ENCODE results near the gene KCNIP1. TPM values are rescaled to one million over a fixed set of nuclear protein-coding genes. Genes with fewer than 3 reads are reported as not detected.
"Not testable (repeated sequence)": the region's sequence is repeated elsewhere in the genome, so short reads cannot be mapped to it uniquely, and the experiment has no call there.

Gene KCNIP1
- polyA plus RNA-seq, 3 donors from 2014 or later: not detected

DNA sequence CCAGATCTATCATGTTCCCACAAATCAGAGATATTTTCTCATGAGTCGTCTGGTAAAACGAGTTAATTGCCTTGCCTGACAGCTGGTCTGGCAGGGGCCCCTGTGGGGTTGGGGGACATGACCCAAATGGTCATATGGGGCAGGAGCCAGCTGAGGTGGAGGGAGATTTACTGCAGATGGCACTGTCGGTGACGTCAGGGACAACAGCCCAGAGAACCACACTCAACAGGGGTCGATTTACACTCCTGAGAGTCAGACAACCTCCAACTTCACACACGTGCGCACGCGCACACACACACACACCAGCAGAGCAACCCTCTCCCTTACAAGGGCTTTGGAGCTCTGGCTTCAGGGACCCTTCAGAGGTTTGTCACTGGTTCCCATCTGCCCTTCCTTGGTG is 256.3 kb downstream of the KCNIP1 start:
- no peak overlapping the region for H3K4me3 Mint-ChIP-seq
- no peaks in the 10 kb centered on the region for H3K4me1 Mint-ChIP-seq

DNA sequence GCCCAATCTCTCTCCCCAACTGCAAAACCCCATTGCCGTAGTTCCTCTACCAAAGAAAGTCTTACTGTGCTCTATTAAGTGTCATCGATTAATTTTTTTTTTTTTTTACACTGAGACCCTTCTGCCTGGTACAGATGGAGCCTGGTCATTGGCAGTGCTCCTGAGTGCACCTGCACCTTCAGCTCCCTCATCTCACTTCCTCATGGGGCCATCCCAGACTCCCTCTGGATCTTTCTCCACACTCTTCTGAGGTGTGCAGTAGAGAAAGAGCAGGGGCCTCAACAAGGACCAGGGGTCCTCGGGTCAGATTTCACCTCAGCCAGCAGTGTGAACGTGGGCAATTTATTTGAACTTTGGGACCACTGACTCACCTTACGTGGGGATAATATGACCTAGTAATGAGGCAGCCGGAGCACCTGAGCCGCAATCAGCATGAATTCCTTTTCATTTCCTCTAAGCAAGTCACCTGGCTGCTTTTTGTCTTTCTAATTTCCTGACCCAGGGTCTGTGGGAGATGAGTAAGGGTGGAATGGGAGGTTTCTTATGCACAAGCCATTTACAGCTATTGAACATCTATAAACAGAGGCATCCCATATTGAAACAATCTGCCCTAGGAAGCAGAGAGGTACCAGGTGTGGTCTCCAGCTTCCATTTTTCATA is 257.4 kb downstream of the KCNIP1 start:
- Mint-ChIP-seq H3K4me1 (no peaks in the 10 kb centered on the region), H3K36me3 (no peaks in the 10 kb centered on the region), H3K27ac (no peak overlapping the region), H3K4me3 (no peak overlapping the region), H3K9me3 (peaks cover 0 to 2% (median 0%) of the 10 kb centered on the region in 6 donors), H3K27me3 (ENCODE audit: low read depth in 3 of 3) (peaks cover 2 to 11% (median 5%) of the 10 kb centered on the region in 3 donors)
- DNase-seq: no peak

More for the DNA sequence above, 256.3 kb downstream of the KCNIP1 start:
- H3K27ac Mint-ChIP-seq: no peak overlapping the region
- H3K36me3 Mint-ChIP-seq: no peaks in the 10 kb centered on the region
- H3K9me3 Mint-ChIP-seq: peaks cover 0 to 2% (median 0%) of the 10 kb centered on the region in 6 donors
- no peak for DNase-seq
- H3K27me3 Mint-ChIP-seq (ENCODE audit: low read depth in 3 of 3): peaks cover 3 to 11% (median 5%) of the 10 kb centered on the region in 3 donors

DNA sequence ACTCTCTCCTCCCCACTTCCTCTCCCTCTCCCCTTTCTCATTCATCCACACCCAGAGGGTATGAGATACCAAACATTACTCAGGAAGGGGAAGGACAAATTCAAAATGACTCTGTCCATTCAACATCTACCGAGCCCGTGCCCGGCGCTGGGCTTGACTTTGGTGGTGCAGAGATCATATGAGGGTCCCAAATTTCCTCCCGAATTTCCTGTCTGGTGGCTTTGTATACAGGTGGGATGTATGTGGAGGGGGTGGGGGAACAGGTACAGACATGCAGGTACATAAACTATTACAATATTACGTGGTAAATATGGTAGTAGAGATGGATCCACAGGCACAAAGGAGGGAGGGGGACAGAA is 257.9 kb downstream of the KCNIP1 start:
- DNase-seq: no peak
- peaks cover 0 to 11% (median 5%) of the 10 kb centered on the region in 3 donors for H3K27me3 Mint-ChIP-seq (ENCODE audit: low read depth in 3 of 3)
- H3K4me1 Mint-ChIP-seq: no peaks in the 10 kb centered on the region
- no peak overlapping the region for H3K27ac Mint-ChIP-seq
- H3K36me3 Mint-ChIP-seq: no peaks in the 10 kb centered on the region
- peaks cover 0 to 2% (median 0%) of the 10 kb centered on the region in 6 donors for H3K9me3 Mint-ChIP-seq
- H3K4me3 Mint-ChIP-seq: no peak overlapping the region

DNA sequence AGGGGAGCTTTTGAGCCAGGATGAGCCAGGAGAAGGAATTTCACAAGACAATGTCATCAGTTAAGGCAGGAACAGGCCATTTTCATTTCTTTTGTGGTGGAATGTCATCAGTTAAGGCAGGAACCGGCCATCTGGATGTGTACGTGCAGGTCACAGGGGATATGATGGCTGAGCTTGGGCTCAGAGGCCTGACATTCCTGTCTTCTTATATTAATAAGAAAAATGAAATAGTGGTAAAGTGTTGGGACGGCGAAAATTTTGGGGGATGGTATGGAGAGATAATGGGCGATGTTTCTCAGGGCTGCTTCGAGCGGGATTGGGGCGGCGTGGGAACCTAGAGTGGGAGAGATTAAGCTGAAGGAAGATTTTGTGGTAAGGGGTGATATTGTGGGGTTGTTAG is 258.5 kb downstream of the KCNIP1 start:
- peaks cover 0 to 11% (median 3%) of the 10 kb centered on the region in 3 donors for H3K27me3 Mint-ChIP-seq (ENCODE audit: low read depth in 3 of 3)
- H3K36me3 Mint-ChIP-seq, H3K4me3 Mint-ChIP-seq, H3K4me1 Mint-ChIP-seq, DNase-seq, H3K27ac Mint-ChIP-seq, H3K9me3 Mint-ChIP-seq: not testable (repeated sequence)

GRCh38 chr5:170765868-170766267 is 262.0 kb downstream of the KCNIP1 start:
- H3K9me3 Mint-ChIP-seq; H3K4me3 Mint-ChIP-seq; DNase-seq; H3K27ac Mint-ChIP-seq; H3K4me1 Mint-ChIP-seq; H3K27me3 Mint-ChIP-seq (ENCODE audit: low read depth in 3 of 3); H3K36me3 Mint-ChIP-seq: not testable (repeated sequence)

GRCh38 chr5:170769246-170769645 is 265.4 kb downstream of the KCNIP1 start:
- no peak overlapping the region for H3K27ac Mint-ChIP-seq
- H3K4me1 Mint-ChIP-seq: no peaks in the 10 kb centered on the region
- DNase-seq: no peak
- H3K27me3 Mint-ChIP-seq (ENCODE audit: low read depth in 3 of 3): peaks cover 0 to 2% (median 0%) of the 10 kb centered on the region in 3 donors
- H3K9me3 Mint-ChIP-seq: no peaks in the 10 kb centered on the region
- no peaks in the 10 kb centered on the region for H3K36me3 Mint-ChIP-seq
- no peak overlapping the region for H3K4me3 Mint-ChIP-seq

GRCh38 chr5:170769898-170770416 is 266.1 kb downstream of the KCNIP1 start:
- H3K4me3 Mint-ChIP-seq: no peak overlapping the region
- H3K36me3 Mint-ChIP-seq: no peaks in the 10 kb centered on the region
- peaks cover 0 to 2% (median 0%) of the 10 kb centered on the region in 3 donors for H3K27me3 Mint-ChIP-seq (ENCODE audit: low read depth in 3 of 3)
- H3K4me1 Mint-ChIP-seq: no peaks in the 10 kb centered on the region
- H3K27ac Mint-ChIP-seq: no peak overlapping the region
- H3K9me3 Mint-ChIP-seq: no peaks in the 10 kb centered on the region
- no peak for DNase-seq

GRCh38 chr5:170771496-170771895 is 267.7 kb downstream of the KCNIP1 start:
- Mint-ChIP-seq H3K4me1 (no peaks in the 10 kb centered on the region), H3K4me3 (no peak overlapping the region), H3K9me3 (no peaks in the 10 kb centered on the region), H3K36me3 (no peaks in the 10 kb centered on the region), H3K27me3 (ENCODE audit: low read depth in 3 of 3) (peaks cover 0 to 2% (median 0%) of the 10 kb centered on the region in 3 donors), H3K27ac (no peak overlapping the region)
- DNase-seq: no peak

DNA sequence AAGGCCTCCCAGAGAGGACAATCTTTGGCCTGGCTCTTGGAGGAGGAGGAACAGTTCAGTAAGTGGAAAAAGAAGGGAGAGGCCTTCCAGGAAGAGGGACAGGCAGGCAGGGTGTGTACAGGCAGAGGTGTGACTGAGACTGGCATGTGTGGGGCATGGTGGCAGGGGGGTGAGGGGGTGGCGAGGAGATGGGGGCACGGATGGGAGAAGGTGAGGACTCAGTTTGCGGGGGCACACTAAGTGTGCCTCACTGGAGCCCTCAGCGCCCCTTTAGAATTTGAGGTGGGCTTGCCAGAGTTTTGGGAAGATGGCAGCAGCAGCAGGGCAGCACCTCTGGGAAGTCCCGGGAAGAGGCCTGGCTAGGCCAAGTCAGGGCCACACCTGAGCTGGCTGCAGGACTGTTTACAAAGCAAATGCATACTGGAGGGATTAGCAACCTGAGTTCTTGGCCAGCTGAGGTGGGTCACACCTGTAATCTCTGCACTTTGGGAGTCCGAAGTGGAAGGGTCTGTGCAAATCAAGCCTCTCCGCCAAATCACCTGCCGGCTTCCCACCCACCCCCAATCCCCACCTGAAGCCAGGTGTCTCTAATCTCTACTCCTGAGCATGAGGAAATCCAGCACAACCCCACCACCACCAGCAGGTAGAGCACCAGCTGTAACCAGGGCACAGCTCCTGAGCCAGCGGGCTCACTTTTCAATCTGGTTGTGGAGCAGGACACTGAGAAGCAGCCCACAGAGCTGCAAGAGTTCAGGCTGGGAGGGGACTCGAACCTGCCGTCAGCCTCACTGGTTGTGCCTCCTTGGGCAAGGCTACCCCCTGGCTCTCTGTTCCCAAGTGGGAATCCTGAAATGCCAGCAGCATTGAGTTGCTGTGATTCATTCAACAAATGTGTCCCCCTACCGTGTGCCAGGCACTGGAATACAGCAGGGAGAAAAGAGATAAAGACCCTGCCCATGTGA is 269.5 kb downstream of the KCNIP1 start:
- Mint-ChIP-seq H3K4me1 (no peaks in the 10 kb centered on the region), H3K36me3 (no peaks in the 10 kb centered on the region), H3K9me3 (no peaks in the 10 kb centered on the region)

GRCh38 chr5:170774831-170775230 is 271.0 kb downstream of the KCNIP1 start:
- H3K27me3 Mint-ChIP-seq (ENCODE audit: low read depth in 3 of 3): peaks cover 0 to 2% (median 0%) of the 10 kb centered on the region in 3 donors
- H3K27ac Mint-ChIP-seq: no peak overlapping the region
- no peak overlapping the region for H3K4me3 Mint-ChIP-seq
- no peaks in the 10 kb centered on the region for H3K4me1 Mint-ChIP-seq
- DNase-seq: no peak
- H3K9me3 Mint-ChIP-seq: no peaks in the 10 kb centered on the region
- H3K36me3 Mint-ChIP-seq: no peaks in the 10 kb centered on the region

More for the DNA sequence above, 269.5 kb downstream of the KCNIP1 start:
- Mint-ChIP-seq H3K27ac (no peak overlapping the region), H3K27me3 (ENCODE audit: low read depth in 3 of 3) (peaks cover 0 to 2% (median 0%) of the 10 kb centered on the region in 3 donors), H3K4me3 (no peak overlapping the region)
- no peak for DNase-seq

DNA sequence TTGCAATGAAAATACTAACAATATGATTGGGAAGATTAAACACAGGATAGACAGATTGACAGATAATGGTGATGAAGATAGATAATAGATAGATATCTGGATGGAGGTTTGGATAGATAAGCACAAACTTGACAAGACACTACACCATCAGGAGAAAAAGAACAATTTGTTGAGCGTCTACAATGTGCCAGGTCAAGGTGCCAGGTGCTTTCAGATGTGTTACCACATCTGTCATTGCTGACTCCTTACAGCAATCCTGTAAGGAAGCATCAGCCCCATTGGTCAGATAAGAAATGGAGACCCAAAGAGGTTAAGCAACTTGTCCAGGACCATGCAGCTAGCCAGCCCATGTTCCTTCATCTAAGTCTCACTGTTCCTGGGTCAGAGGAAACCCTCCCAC is 278.1 kb downstream of the KCNIP1 start:
- no peak overlapping the region for H3K4me3 Mint-ChIP-seq
- H3K36me3 Mint-ChIP-seq: no peaks in the 10 kb centered on the region
- H3K27me3 Mint-ChIP-seq (ENCODE audit: low read depth in 3 of 3): peaks cover 2 to 4% (median 3%) of the 10 kb centered on the region in 3 donors
- no peak for DNase-seq
- H3K9me3 Mint-ChIP-seq: no peaks in the 10 kb centered on the region
- no peaks in the 10 kb centered on the region for H3K4me1 Mint-ChIP-seq
- H3K27ac Mint-ChIP-seq: no peak overlapping the region

DNA sequence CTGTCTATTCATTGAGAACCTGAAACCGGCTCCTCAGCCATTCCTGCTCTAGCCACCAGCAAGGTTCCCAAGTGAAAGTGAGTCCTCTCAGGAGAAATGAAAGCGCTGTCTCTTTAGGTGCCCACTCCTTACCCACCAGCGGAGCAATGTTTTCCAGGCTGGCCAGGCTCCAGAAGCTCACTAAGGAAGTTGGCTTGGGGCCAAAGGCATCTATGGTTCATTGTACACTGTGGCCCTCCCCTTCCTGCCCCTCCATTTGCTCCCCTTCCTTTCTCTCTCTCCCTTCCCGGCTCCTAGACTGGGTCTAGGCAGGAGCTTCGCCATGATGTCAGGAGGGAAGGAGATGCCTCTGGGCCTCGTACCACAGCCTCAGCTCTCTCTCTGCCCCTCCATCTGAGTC is 278.6 kb downstream of the KCNIP1 start:
- H3K9me3 Mint-ChIP-seq: no peaks in the 10 kb centered on the region
- DNase-seq: no peak
- no peak overlapping the region for H3K4me3 Mint-ChIP-seq
- no peaks in the 10 kb centered on the region for H3K36me3 Mint-ChIP-seq
- H3K27ac Mint-ChIP-seq: no peak overlapping the region
- H3K4me1 Mint-ChIP-seq: no peaks in the 10 kb centered on the region
- H3K27me3 Mint-ChIP-seq (ENCODE audit: low read depth in 3 of 3): peaks cover 2 to 4% (median 3%) of the 10 kb centered on the region in 3 donors

DNA sequence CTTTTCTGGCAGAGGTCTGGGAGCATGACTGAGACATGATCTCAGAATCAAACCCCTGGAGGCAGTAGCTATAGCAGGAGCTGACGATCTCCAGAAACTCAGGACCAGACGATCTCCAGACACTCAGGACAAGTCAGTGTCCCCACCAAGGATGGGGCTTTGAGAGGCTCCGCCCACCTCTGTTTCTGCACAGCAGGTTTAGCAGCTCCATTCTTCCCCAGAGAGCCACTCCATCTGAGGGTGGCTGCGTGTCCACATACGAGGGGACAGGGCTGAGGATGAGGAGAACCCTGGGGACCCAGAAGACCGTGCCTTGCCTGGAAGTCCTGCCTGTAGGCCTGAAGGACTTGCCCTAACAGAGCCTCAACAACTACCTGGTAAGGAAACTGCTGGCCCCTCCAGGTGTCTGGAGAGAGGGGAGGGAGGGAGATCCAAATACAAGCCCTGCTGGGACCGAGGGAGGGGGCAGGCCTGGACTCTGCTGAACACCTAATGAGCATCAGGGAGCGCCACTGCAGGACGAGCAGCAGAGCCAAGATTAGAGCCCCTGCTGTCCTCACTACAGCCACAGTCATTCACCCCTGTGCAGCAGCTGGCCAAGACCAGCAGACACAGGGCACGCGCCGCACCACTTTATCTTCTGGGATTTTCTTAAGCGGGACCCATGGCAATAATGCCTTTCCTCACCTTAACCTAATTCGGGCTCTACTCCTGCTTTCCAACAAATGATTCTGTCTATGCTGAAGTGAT is 279.9 kb downstream of the KCNIP1 start, which contains the start of gene GABRP:
GABRP (plus strand) TSS at position 228 of the 750 bp plus-strand sequence. CDS start 4,891 bp downstream, outside the sequence.
- Mint-ChIP-seq H3K27ac (no peak within 1 kb of the TSS), H3K36me3 (no peaks in the 10 kb centered on the region), H3K4me1 (no peaks in the 10 kb centered on the region), H3K4me3 (no peak within 1 kb of the TSS), H3K27me3 (ENCODE audit: low read depth in 3 of 3) (peaks cover 2 to 7% (median 3%) of the 10 kb centered on the region in 3 donors), H3K9me3 (no peaks in the 10 kb centered on the region)
- no peak for DNase-seq
